HEK293 (cell line): ENCODE measurements around the gene CLCNKB.
"Not testable (repeated sequence)": the region's sequence is repeated elsewhere in the genome, so short reads cannot be mapped to it uniquely, and the experiment has no call there.

ENCODE experiments used
- CTCF ChIA-PET: fragments of 350-600 bp; formaldehyde crosslinking; extraction: SDS; loops from one replicate; lab custom pipeline; 2021; ENCODE audit warnings: antibody characterized with exemption; lab: Yijun Ruan, JAX
- POLR2A ChIA-PET: fragments of 300-600 bp; formaldehyde crosslinking; extraction: SDS; loops from one replicate; lab custom pipeline; 2020; ENCODE audit warnings: antibody characterized with exemption, inconsistent platforms; lab: Yijun Ruan, JAX
- H3K27ac ChIP-seq: fragments of 200-500 bp; sonication (Bioruptor generic); 2 replicates; pipeline ENCODE4 v1.5.1; 2014; ENCODE audit warnings: low read depth, low read length, control low read depth, inconsistent platforms; ENCODE audit errors: extremely low read depth
- H3K36me3 ChIP-seq, 2 experiments: fragments of 200-500 bp in 1 of 2; sonication (Bioruptor generic) in 1 of 2; 1 replicate in 1 of 2; 2 replicates in 1 of 2; pipeline ENCODE4 v1.5.1; 2014 to 2017; ENCODE audit warnings: inconsistent platforms in 2 of 2, low read length in 2 of 2; ENCODE audit not compliant: control insufficient read depth in 2 of 2, insufficient read depth in 1 of 2
- H3K4me1 ChIP-seq: fragments of 200-500 bp; sonication (Bioruptor generic); 2 replicates; pipeline ENCODE4 v1.5.1; 2014; ENCODE audit warnings: mild to moderate bottlenecking, low read length, inconsistent platforms; ENCODE audit not compliant: control insufficient read depth, insufficient read depth
- H3K4me3 ChIP-seq: 2 replicates; pipeline ENCODE4 v1.5.1; 2011; ENCODE audit warnings: low read depth, mild to moderate bottlenecking, control low read depth, low read length, moderate library complexity
- H3K9me3 ChIP-seq: fragments of 200-500 bp; sonication (Bioruptor generic); 2 replicates; pipeline ENCODE4 v1.5.1; 2014; ENCODE audit warnings: low read depth, low read length, inconsistent platforms; ENCODE audit not compliant: control insufficient read depth, insufficient read depth
- EGR2 ChIP-seq: fragments of 450-650 bp; formaldehyde crosslinking; IDR thresholded peaks from 2 replicates; pipeline ENCODE4 v1.5.1; 2016; ENCODE audit warnings: low read depth, missing biosample characterization, missing genetic modification characterization
- GLIS1 ChIP-seq: fragments of 450-650 bp; formaldehyde crosslinking; IDR thresholded peaks from 2 replicates; pipeline ENCODE4 v1.5.1; 2016; ENCODE audit warnings: missing biosample characterization, missing genetic modification characterization
- GLIS2 ChIP-seq: fragments of 450-650 bp; formaldehyde crosslinking; IDR thresholded peaks from 2 replicates; pipeline ENCODE4 v1.5.1; 2016; ENCODE audit warnings: missing biosample characterization, missing genetic modification characterization
- KLF1 ChIP-seq: fragments of 450-650 bp; formaldehyde crosslinking; IDR thresholded peaks from 2 replicates; pipeline ENCODE4 v1.5.1; 2016; ENCODE audit warnings: missing biosample characterization, missing genetic modification characterization
- SCRT2 ChIP-seq: fragments of 450-650 bp; formaldehyde crosslinking; IDR thresholded peaks from 2 replicates; pipeline ENCODE4 v1.5.1; 2016; ENCODE audit warnings: missing biosample characterization, missing genetic modification characterization
- ZBTB17 ChIP-seq: fragments of 450-650 bp; formaldehyde crosslinking; IDR thresholded peaks from 2 replicates; pipeline ENCODE4 v1.5.1; 2016; ENCODE audit warnings: missing biosample characterization, missing genetic modification characterization
- ZFHX2 ChIP-seq: fragments of 450-650 bp; formaldehyde crosslinking; conservative IDR thresholded peaks from 2 replicates; pipeline ENCODE4 v1.5.1; 2016; ENCODE audit warnings: missing biosample characterization, missing genetic modification characterization
- ZNF138 ChIP-seq: fragments of 450-650 bp; formaldehyde crosslinking; IDR thresholded peaks from 2 replicates; pipeline ENCODE4 v1.5.1; 2016; ENCODE audit warnings: missing biosample characterization, missing genetic modification characterization, borderline replicate concordance
- ZNF157 ChIP-seq: fragments of 450-650 bp; formaldehyde crosslinking; IDR thresholded peaks from 2 replicates; pipeline ENCODE4 v1.5.1; 2016; ENCODE audit warnings: missing biosample characterization, missing genetic modification characterization
- ZNF341 ChIP-seq: fragments of 450-650 bp; formaldehyde crosslinking; IDR thresholded peaks from 2 replicates; pipeline ENCODE4; 2016; ENCODE audit warnings: low read depth, missing biosample characterization, missing genetic modification characterization
- ZNF548 ChIP-seq: fragments of 450-650 bp; formaldehyde crosslinking; IDR thresholded peaks from 2 replicates; pipeline ENCODE4 v1.5.1; 2016; ENCODE audit warnings: missing biosample characterization, missing genetic modification characterization
- ZNF600 ChIP-seq: fragments of 450-650 bp; formaldehyde crosslinking; IDR thresholded peaks from 2 replicates; pipeline ENCODE4 v1.5.1; 2016; ENCODE audit warnings: missing biosample characterization, missing genetic modification characterization
- ZNF626 ChIP-seq: fragments of 450-650 bp; sonication (Bioruptor Pico); formaldehyde crosslinking; IDR thresholded peaks from 2 replicates; pipeline ENCODE4 v1.5.1; 2018; ENCODE audit warnings: missing biosample characterization, missing genetic modification characterization, inconsistent platforms
- ZNF664 ChIP-seq: fragments of 450-650 bp; formaldehyde crosslinking; IDR thresholded peaks from 2 replicates; pipeline ENCODE4 v1.5.1; 2016; ENCODE audit warnings: missing biosample characterization, missing genetic modification characterization
- ZNF843 ChIP-seq: fragments of 450-650 bp; formaldehyde crosslinking; IDR thresholded peaks from 2 replicates; pipeline ENCODE4 v1.5.1; 2016; ENCODE audit warnings: missing biosample characterization, missing genetic modification characterization
- TF ChIP-seq, protein P1 (sequence below): fragments of 450-650 bp; formaldehyde crosslinking; IDR thresholded peaks from 2 replicates; pipeline ENCODE4 v1.5.1; 2016; ENCODE audit warnings: missing biosample characterization, missing genetic modification characterization
- TF ChIP-seq, protein P2 (sequence below): fragments of 450-650 bp; formaldehyde crosslinking; conservative IDR thresholded peaks from 2 replicates; pipeline ENCODE4 v1.5.1; 2016; ENCODE audit warnings: low read depth, missing biosample characterization, missing genetic modification characterization

The CLCNKB gene

DNA sequence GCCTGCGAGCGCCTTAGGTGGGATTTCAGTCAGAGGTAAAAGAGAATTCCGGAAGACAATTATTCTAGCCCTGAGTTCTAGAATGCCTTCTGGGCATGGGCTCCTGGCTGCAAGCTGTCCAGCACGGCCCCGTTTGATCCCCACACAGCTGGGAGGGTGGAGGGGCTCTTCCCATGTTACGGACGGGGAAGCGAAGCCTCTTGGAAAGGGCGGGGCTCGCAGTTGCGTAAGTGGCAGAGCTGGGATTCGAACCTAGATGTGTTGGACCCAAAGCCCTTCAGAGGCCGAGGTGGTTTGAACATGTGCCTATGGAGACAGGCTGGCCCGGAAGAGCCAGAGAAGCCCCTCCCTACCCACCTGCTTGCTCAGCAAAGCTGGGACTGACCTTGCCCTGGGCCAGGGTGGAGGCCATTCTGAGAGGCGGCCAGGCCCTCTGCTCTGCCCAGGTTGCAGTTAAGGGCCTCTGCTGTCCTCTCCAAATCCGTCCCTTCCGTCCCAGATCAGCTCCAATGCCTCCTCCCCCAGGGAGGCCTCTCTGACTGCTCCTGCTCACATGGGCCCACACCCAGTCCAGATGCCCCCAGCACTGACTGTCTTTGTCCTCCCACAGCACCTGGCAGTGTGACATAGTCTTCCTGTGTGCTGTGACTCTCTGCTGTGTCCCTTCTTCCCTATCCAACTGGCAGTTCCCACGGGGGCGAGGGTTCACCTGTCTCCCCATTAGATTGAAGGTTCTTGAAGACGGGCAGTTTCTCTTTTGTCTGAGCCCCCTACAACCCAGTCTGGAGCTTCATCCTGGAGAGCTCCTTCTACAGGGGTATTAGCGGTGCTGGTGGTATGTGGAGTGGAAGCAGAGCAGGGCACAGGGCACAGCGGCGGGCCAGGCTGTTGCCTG, 24.6 kb upstream of the CLCNKB start:
- POLR2A ChIA-PET: no interaction called here
- no peaks in the 10 kb centered on the region for H3K9me3 ChIP-seq
- no peaks in the 10 kb centered on the region for H3K36me3 ChIP-seq
- CTCF ChIA-PET: interaction anchor here (1.2 to 4.5 kb wide), 6 partner anchors 9 to 54 kb away, joined by 3 to 31 read pairs (median 6); partner anchors contain the start of gene FAM131C
- H3K4me1 ChIP-seq: no peaks in the 10 kb centered on the region
- H3K4me3 ChIP-seq: no peak overlapping the region
- H3K27ac ChIP-seq: no peak overlapping the region
- TF ChIP-seq KLF1 (no peak), SCRT2 (tag by site-specific recombination) (peak; percentile 91), ZNF138 (tag by site-specific recombination) (no peak), ZNF843 (tag by site-specific recombination) (no peak), GLIS1 (tag by site-specific recombination) (0 out of 2 replicates have a peak, but pooled peaks have one; percentile 25), ZNF157 (tag by site-specific recombination) (no peak), ZBTB17 (tag by site-specific recombination) (no peak), ZNF664 (tag by site-specific recombination) (no peak), GLIS2 (tag by site-specific recombination) (peak; percentile 14; the same call in 1 of the 2 replicates), ZNF341 (tag by site-specific recombination) (peak; percentile 47), ZNF600 (tag by site-specific recombination) (peak; percentile 9; the same call in 1 of the 2 replicates)
- TF ChIP-seq, protein P1, sequence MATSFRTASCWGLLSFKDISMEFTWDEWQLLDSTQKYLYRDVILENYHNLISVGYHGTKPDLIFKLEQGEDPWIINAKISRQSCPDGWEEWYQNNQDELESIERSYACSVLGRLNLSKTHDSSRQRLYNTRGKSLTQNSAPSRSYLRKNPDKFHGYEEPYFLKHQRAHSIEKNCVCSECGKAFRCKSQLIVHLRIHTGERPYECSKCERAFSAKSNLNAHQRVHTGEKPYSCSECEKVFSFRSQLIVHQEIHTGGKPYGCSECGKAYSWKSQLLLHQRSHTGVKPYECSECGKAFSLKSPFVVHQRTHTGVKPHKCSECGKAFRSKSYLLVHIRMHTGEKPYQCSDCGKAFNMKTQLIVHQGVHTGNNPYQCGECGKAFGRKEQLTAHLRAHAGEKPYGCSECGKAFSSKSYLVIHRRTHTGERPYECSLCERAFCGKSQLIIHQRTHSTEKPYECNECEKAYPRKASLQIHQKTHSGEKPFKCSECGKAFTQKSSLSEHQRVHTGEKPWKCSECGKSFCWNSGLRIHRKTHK (tag by site-specific recombination): no peak

DNA sequence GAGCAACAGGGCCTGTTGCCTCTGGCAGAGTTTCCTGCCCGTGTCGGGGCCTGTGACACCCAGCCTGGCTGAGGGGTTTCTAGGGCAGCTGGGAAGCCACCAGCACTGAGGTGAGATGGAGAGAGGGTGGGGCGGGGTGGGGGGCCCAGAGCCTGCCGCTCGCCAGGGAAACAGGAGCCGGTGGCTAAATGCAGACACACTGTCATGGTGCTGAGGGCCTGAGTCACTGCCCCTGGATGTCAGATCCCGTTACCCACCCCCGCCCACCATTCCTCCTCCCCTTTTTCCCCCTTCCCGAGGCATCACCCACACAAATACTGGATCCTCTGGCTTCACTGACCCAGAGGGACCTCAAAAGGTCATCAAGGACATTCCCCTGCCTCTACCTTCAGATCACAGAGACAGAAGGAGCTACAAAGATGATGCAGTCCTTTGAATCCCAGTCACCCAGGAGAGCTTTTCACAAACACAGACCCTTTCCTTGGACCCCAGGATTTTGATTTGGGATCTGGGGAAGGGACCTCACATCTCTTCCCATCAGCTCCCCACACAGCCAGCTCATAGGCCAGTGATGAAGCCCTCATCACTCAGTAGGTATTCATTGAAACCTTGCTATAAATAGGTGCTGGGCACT, 23.8 kb upstream of the CLCNKB start:
- H3K27ac ChIP-seq: no peak overlapping the region
- peak; percentile 78 for TF ChIP-seq ZFHX2 (tag by site-specific recombination)
- no peak for TF ChIP-seq ZNF626 (tag by site-specific recombination)
- TF ChIP-seq EGR2 (tag by site-specific recombination): peak; percentile 64
- TF ChIP-seq SCRT2 (tag by site-specific recombination): 0 out of 2 replicates have a peak, but pooled peaks have one; percentile 3
- TF ChIP-seq, all 188 proteins: peak for 3
- no peaks in the 10 kb centered on the region for H3K4me1 ChIP-seq
- ChIA-PET POLR2A (interaction anchor here (0.6 kb wide), 1 partner anchor 29 kb away, joined by 9 read pairs; no protein-coding TSS in a partner anchor), CTCF (interaction anchor here (0.6 to 4.5 kb wide), 7 partner anchors 9 to 56 kb away, joined by 3 to 31 read pairs (median 6); partner anchors contain the start of gene FAM131C)
- no peaks in the 10 kb centered on the region for H3K9me3 ChIP-seq
- no peak overlapping the region for H3K4me3 ChIP-seq
- H3K36me3 ChIP-seq: no peaks in the 10 kb centered on the region

DNA sequence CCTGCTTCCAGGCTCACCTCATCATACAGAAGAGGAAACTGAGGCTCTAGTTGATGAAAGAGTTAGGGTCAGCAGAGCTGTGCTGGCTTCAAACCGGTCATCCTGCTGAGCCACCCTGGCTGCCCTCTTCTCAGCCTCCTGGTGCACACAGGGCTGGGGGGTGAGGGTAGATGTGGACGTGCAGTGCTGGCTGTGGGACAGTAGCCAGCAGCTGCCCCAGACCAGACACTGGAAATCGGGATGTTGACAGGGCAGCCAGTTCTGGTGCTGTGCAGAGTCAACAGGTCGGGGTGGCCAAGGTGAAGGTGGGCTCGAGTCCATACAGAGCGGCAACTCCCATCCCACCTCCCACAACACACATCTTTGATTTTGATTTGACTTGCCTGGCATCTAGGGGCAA, 23.3 kb upstream of the CLCNKB start:
- Histone ChIP-seq H3K4me3 (no peak overlapping the region), H3K27ac (no peak overlapping the region), H3K4me1 (no peaks in the 10 kb centered on the region), H3K9me3 (no peaks in the 10 kb centered on the region), H3K36me3 (no peaks in the 10 kb centered on the region)
- CTCF ChIA-PET: interaction anchor here (0.6 to 4.5 kb wide), 6 partner anchors 12 to 70 kb away, joined by 3 to 31 read pairs (median 5); partner anchors contain the start of gene FAM131C
- POLR2A ChIA-PET: interaction anchor here (0.6 kb wide), 1 partner anchor 30 kb away, joined by 9 read pairs; no protein-coding TSS in a partner anchor
- TF ChIP-seq, protein P2, sequence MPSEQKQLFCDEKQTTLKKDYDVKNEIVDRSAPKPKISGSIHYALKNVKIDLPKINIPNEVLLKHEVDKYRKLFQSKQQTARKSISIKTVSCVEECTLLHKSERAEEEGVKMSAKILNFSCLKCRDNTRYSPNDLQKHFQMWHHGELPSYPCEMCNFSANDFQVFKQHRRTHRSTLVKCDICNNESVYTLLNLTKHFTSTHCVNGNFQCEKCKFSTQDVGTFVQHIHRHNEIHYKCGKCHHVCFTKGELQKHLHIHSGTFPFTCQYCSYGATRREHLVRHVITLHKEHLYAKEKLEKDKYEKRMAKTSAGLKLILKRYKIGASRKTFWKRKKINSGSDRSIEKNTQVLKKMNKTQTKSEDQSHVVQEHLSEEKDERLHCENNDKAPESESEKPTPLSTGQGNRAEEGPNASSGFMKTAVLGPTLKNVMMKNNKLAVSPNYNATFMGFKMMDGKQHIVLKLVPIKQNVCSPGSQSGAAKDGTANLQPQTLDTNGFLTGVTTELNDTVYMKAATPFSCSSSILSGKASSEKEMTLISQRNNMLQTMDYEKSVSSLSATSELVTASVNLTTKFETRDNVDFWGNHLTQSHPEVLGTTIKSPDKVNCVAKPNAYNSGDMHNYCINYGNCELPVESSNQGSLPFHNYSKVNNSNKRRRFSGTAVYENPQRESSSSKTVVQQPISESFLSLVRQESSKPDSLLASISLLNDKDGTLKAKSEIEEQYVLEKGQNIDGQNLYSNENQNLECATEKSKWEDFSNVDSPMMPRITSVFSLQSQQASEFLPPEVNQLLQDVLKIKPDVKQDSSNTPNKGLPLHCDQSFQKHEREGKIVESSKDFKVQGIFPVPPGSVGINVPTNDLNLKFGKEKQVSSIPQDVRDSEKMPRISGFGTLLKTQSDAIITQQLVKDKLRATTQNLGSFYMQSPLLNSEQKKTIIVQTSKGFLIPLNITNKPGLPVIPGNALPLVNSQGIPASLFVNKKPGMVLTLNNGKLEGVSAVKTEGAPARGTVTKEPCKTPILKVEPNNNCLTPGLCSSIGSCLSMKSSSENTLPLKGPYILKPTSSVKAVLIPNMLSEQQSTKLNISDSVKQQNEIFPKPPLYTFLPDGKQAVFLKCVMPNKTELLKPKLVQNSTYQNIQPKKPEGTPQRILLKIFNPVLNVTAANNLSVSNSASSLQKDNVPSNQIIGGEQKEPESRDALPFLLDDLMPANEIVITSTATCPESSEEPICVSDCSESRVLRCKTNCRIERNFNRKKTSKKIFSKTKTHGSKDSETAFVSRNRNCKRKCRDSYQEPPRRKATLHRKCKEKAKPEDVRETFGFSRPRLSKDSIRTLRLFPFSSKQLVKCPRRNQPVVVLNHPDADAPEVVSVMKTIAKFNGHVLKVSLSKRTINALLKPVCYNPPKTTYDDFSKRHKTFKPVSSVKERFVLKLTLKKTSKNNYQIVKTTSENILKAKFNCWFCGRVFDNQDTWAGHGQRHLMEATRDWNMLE (tag by site-specific recombination): no peak
- no peak for TF ChIP-seq ZNF664 (tag by site-specific recombination)
- no peak for TF ChIP-seq ZNF548
- TF ChIP-seq SCRT2 (tag by site-specific recombination): 0 out of 2 replicates have a peak, but pooled peaks have one; percentile 17

DNA sequence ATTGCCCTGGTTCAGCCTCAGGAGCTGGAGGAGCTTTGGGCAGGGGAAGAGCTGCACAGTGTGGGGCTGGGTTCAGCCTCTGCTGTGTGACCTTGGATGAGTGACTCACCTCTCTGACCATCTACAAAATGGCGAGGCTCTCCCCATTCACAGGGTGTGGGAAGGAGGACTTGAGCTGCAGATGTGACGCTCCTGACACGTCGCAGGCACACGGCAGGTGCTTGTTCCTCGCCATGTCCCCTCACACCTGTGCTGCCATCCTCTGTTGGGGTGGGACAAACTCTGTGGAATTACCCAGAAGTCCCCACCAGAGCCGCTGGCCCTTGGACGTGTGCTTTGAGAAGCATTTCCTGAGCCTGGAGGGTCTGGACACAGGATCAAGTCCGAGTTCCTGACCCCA, 22.7 kb upstream of the CLCNKB start:
- POLR2A ChIA-PET: not testable (repeated sequence)

More for the DNA sequence above, 22.7 kb upstream of the CLCNKB start:
- H3K9me3 ChIP-seq, H3K27ac ChIP-seq, H3K4me1 ChIP-seq, H3K36me3 ChIP-seq, H3K4me3 ChIP-seq: not testable (repeated sequence)
- CTCF ChIA-PET: interaction anchor here (0.7 to 4.5 kb wide), 4 partner anchors 12 to 70 kb away, joined by 3 to 31 read pairs (median 6); partner anchors contain the start of gene FAM131C
